HEK293 (cell line): ENCODE measurements around the gene MEI4.

ENCODE experiments used
- CTCF ChIA-PET: fragments of 350-600 bp; formaldehyde crosslinking; extraction: SDS; loops from one replicate; lab custom pipeline; 2021; ENCODE audit warnings: antibody characterized with exemption; lab: Yijun Ruan, JAX
- POLR2A ChIA-PET: fragments of 300-600 bp; formaldehyde crosslinking; extraction: SDS; loops from one replicate; lab custom pipeline; 2020; ENCODE audit warnings: antibody characterized with exemption, inconsistent platforms; lab: Yijun Ruan, JAX
- H3K27ac ChIP-seq: fragments of 200-500 bp; sonication (Bioruptor generic); 2 replicates; pipeline ENCODE4 v1.5.1; 2014; ENCODE audit warnings: low read depth, low read length, control low read depth, inconsistent platforms; ENCODE audit errors: extremely low read depth
- H3K36me3 ChIP-seq, 2 experiments: fragments of 200-500 bp in 1 of 2; sonication (Bioruptor generic) in 1 of 2; 1 replicate in 1 of 2; 2 replicates in 1 of 2; pipeline ENCODE4 v1.5.1; 2014 to 2017; ENCODE audit warnings: inconsistent platforms in 2 of 2, low read length in 2 of 2; ENCODE audit not compliant: control insufficient read depth in 2 of 2, insufficient read depth in 1 of 2
- H3K4me1 ChIP-seq: fragments of 200-500 bp; sonication (Bioruptor generic); 2 replicates; pipeline ENCODE4 v1.5.1; 2014; ENCODE audit warnings: mild to moderate bottlenecking, low read length, inconsistent platforms; ENCODE audit not compliant: control insufficient read depth, insufficient read depth
- H3K4me3 ChIP-seq: 2 replicates; pipeline ENCODE4 v1.5.1; 2011; ENCODE audit warnings: low read depth, mild to moderate bottlenecking, control low read depth, low read length, moderate library complexity
- H3K9me3 ChIP-seq: fragments of 200-500 bp; sonication (Bioruptor generic); 2 replicates; pipeline ENCODE4 v1.5.1; 2014; ENCODE audit warnings: low read depth, low read length, inconsistent platforms; ENCODE audit not compliant: control insufficient read depth, insufficient read depth
- HIC1 ChIP-seq: fragments of 450-650 bp; formaldehyde crosslinking; IDR thresholded peaks from 2 replicates; pipeline ENCODE4 v1.5.1; 2016; ENCODE audit warnings: missing biosample characterization, missing genetic modification characterization
- KLF17 ChIP-seq: fragments of 450-650 bp; formaldehyde crosslinking; IDR thresholded peaks from 2 replicates; pipeline ENCODE4 v1.5.1; 2016; ENCODE audit warnings: missing biosample characterization, missing genetic modification characterization
- MEIS1 ChIP-seq: sonication (generic); formaldehyde crosslinking; IDR thresholded peaks from 2 replicates; pipeline ENCODE4 v1.8.1; 2022; ENCODE audit warnings: missing genetic modification reagents, mild to moderate bottlenecking, borderline replicate concordance
- PBX3 ChIP-seq: sonication (generic); formaldehyde crosslinking; IDR thresholded peaks from 2 replicates; pipeline ENCODE4 v1.8.1; 2022; ENCODE audit warnings: mild to moderate bottlenecking, moderate library complexity, missing genetic modification reagents
- TRIM28 ChIP-seq: IDR thresholded peaks from 2 replicates; pipeline ENCODE4 v1.6.1; 2011; ENCODE audit warnings: low read length, control low read depth, borderline replicate concordance
- ZBTB10 ChIP-seq: fragments of 450-650 bp; formaldehyde crosslinking; IDR thresholded peaks from 2 replicates; pipeline ENCODE4 v1.5.1; 2016; ENCODE audit warnings: missing biosample characterization, missing genetic modification characterization
- ZIC2 ChIP-seq: fragments of 450-650 bp; formaldehyde crosslinking; IDR thresholded peaks from 2 replicates; pipeline ENCODE4 v1.5.1; 2016; ENCODE audit warnings: missing biosample characterization, missing genetic modification characterization
- ZNF132 ChIP-seq: fragments of 450-650 bp; formaldehyde crosslinking; IDR thresholded peaks from 2 replicates; pipeline ENCODE4 v1.5.1; 2017; ENCODE audit warnings: missing biosample characterization, missing genetic modification characterization, borderline replicate concordance
- ZNF175 ChIP-seq: fragments of 450-650 bp; formaldehyde crosslinking; IDR thresholded peaks from 2 replicates; pipeline ENCODE4 v1.5.1; 2016; ENCODE audit warnings: missing biosample characterization, missing genetic modification characterization
- ZNF302 ChIP-seq: fragments of 450-650 bp; formaldehyde crosslinking; IDR thresholded peaks from 2 replicates; pipeline ENCODE4 v1.5.1; 2016; ENCODE audit warnings: missing biosample characterization, missing genetic modification characterization, low read depth
- ZNF311 ChIP-seq: fragments of 450-650 bp; formaldehyde crosslinking; IDR thresholded peaks from 2 replicates; pipeline ENCODE4 v1.5.1; 2017; ENCODE audit warnings: missing biosample characterization, missing genetic modification characterization, borderline replicate concordance
- ZNF544 ChIP-seq: fragments of 450-650 bp; formaldehyde crosslinking; IDR thresholded peaks from 2 replicates; pipeline ENCODE4 v1.5.0; 2017; ENCODE audit warnings: missing biosample characterization, missing genetic modification characterization
- ZNF585B ChIP-seq: fragments of 450-650 bp; formaldehyde crosslinking; IDR thresholded peaks from 2 replicates; pipeline ENCODE4 v1.5.1; 2016; ENCODE audit warnings: missing biosample characterization, missing genetic modification characterization
- ZNF658 ChIP-seq: fragments of 450-650 bp; formaldehyde crosslinking; IDR thresholded peaks from 2 replicates; pipeline ENCODE4; 2016; ENCODE audit warnings: missing biosample characterization, missing genetic modification characterization
- ZNF660 ChIP-seq: fragments of 450-650 bp; IDR thresholded peaks from 2 replicates; pipeline ENCODE4 v1.5.1; 2018; ENCODE audit warnings: missing biosample characterization, mild to moderate bottlenecking, missing genetic modification characterization
- ZNF76 ChIP-seq: fragments of 450-650 bp; formaldehyde crosslinking; IDR thresholded peaks from 2 replicates; pipeline ENCODE4; 2016; ENCODE audit warnings: low read depth, missing biosample characterization, missing genetic modification characterization, borderline replicate concordance
- ZNF785 ChIP-seq: fragments of 450-650 bp; formaldehyde crosslinking; IDR thresholded peaks from 2 replicates; pipeline ENCODE4 v1.5.1; 2016; ENCODE audit warnings: missing biosample characterization, missing genetic modification characterization
- ZSCAN5A ChIP-seq: fragments of 450-650 bp; formaldehyde crosslinking; IDR thresholded peaks from 2 replicates; pipeline ENCODE4 v1.5.1; 2016; ENCODE audit warnings: missing biosample characterization, missing genetic modification characterization

MEI4 gene

GRCh38 chr6:77796824-77797809 is 144.3 kb downstream of the MEI4 start:
- POLR2A ChIA-PET: no interaction called here
- CTCF ChIA-PET: no interaction called here
- Histone ChIP-seq H3K36me3 (no peaks in the 10 kb centered on the region), H3K9me3 (no peaks in the 10 kb centered on the region), H3K4me1 (no peaks in the 10 kb centered on the region), H3K27ac (no peak overlapping the region), H3K4me3 (no peak overlapping the region)
- TF ChIP-seq PBX3 (CRISPR knock-in tag) (no peak), ZNF311 (no peak), ZNF132 (no peak), MEIS1 (CRISPR knock-in tag) (no peak), ZNF302 (tag by site-specific recombination) (no peak), KLF17 (tag by site-specific recombination) (no peak), ZNF585B (no peak), ZSCAN5A (tag by site-specific recombination) (no peak), ZBTB10 (tag by site-specific recombination) (no peak), ZIC2 (tag by site-specific recombination) (no peak), ZNF658 (tag by site-specific recombination) (no peak), ZNF660 (tag by site-specific recombination) (no peak), TRIM28 (no peak), ZNF785 (tag by site-specific recombination) (no peak), HIC1 (tag by site-specific recombination) (no peak), ZNF175 (tag by site-specific recombination) (no peak), ZNF544 (no peak), ZNF76 (tag by site-specific recombination) (no peak)
